ENCODE data around the gene MYO16.

MYO16 gene

DNA sequence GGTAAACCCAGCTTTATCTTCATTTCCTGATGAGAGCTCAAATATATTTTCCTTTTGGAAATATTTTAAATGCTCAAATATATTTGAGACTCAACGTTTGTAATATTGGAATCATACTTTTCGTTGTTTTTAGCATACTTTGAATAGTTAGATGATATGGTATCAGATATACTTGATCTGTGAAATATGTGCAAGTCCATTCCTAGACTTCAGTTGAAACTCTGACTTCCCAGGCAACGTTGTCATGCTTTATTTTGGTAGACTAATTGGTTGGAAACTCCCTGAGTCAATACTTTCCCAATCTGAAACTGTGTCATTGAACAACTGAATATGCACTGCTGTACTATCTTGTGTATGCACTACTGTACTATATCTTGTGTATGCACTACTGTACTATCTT lies 378.5 kb downstream of the MYO16 start:
- peak; percentile 40 for DNase-seq (ENCODE audit: low read depth)
- TF ChIP-seq, protein P1, sequence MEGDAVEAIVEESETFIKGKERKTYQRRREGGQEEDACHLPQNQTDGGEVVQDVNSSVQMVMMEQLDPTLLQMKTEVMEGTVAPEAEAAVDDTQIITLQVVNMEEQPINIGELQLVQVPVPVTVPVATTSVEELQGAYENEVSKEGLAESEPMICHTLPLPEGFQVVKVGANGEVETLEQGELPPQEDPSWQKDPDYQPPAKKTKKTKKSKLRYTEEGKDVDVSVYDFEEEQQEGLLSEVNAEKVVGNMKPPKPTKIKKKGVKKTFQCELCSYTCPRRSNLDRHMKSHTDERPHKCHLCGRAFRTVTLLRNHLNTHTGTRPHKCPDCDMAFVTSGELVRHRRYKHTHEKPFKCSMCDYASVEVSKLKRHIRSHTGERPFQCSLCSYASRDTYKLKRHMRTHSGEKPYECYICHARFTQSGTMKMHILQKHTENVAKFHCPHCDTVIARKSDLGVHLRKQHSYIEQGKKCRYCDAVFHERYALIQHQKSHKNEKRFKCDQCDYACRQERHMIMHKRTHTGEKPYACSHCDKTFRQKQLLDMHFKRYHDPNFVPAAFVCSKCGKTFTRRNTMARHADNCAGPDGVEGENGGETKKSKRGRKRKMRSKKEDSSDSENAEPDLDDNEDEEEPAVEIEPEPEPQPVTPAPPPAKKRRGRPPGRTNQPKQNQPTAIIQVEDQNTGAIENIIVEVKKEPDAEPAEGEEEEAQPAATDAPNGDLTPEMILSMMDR (conservative IDR thresholded peaks at IDR 0.05; ENCODE audit: low read depth, low read length): no peak
- H3K4me3 ChIP-seq (ENCODE audit: low read depth, low read length): no peak overlapping the region

DNA sequence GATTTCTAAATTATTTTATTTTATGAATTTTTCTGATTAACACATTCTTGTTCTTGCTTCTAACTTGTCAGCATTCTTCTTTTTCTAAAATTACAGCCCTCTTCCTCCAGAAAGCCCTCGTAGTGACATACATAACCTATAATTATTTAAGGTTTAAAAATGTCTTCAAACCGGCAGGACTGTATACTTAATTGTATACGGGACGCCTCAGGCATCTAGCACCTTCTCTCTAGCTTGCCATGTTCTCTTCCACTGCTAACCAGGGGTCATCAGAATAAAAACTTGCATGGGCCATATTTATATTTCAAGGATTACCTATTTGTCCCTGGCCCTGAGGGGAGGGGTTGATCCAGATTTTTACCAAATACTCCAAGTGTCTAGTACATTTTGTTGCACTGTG lies 380.3 kb downstream of the MYO16 start:
- DNase-seq (ENCODE audit: low read depth): no peak
- TF ChIP-seq, protein P1 (conservative IDR thresholded peaks at IDR 0.05; ENCODE audit: low read depth, low read length): no peak
- H3K4me3 ChIP-seq (ENCODE audit: low read depth, low read length): no peak overlapping the region

DNA sequence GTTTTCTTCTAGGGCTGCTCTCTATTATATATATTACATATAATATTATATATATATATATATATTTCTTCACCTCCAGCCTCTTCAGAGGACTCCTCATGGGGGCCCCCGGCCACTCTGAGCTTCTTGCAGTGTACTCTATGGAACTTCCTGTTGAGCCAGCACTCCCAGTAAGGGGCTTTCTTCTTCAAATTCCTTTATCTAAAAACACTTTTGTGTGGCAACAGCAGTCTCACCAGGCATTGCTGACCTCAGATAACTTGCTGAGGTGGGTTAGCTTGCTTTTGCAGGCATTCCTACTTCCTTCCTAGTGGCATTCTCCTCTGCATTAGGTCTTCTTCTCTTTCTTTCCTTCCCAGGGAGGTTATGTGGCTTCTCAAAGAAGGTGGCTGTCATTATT lies 381.5 kb downstream of the MYO16 start:
- peak; percentile 58 for DNase-seq (ENCODE audit: low read depth)
- TF ChIP-seq, protein P1 (conservative IDR thresholded peaks at IDR 0.05; ENCODE audit: low read depth, low read length): no peak
- H3K4me3 ChIP-seq (ENCODE audit: low read depth, low read length): no peak overlapping the region

DNA sequence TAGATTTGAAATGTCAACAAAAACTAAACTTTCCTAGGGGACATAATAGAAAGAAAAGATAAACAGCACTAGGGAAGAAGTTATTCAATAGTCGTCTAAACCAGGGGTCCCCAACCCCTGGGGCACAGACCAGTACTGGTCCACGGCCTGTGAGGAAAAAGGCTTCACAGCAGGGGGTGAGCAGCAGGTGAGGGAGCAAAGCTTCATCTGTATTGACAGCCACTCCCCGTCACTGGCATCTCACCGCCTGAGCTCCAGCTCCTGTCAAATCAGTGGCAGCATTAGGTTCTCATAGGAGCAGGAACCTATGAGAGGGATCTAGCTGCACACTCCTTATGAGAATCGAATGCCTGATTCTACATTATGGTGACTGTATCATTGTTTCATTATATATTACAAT lies 382.7 kb downstream of the MYO16 start:
- TF ChIP-seq, protein P1 (conservative IDR thresholded peaks at IDR 0.05; ENCODE audit: low read depth, low read length): no peak
- DNase-seq (ENCODE audit: low read depth): no peak
- no peak overlapping the region for H3K4me3 ChIP-seq (ENCODE audit: low read depth, low read length)

DNA sequence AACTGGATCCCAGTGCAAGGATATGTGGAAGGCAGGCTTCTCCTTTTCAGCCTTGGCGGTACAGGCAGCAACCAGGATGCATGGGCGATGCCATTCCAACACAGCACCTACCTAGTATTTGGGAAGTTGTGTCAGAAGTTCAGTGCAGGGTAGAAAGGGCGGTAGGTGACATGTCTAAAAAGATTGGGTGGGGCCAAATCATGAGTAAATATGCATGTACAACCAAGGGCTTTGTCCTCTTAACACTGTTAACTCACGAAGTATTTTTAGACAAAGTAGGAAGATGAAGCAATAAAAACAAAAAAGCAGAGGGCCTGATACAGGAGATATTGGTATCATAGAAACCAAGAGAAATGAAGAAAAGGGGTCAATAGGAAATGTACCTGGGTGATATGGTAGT lies 392.1 kb downstream of the MYO16 start:
- TF ChIP-seq, protein P1 (conservative IDR thresholded peaks at IDR 0.05; ENCODE audit: low read depth, low read length): no peak
- no peak overlapping the region for H3K4me3 ChIP-seq (ENCODE audit: low read depth, low read length)
- no peak for DNase-seq (ENCODE audit: low read depth)

DNA sequence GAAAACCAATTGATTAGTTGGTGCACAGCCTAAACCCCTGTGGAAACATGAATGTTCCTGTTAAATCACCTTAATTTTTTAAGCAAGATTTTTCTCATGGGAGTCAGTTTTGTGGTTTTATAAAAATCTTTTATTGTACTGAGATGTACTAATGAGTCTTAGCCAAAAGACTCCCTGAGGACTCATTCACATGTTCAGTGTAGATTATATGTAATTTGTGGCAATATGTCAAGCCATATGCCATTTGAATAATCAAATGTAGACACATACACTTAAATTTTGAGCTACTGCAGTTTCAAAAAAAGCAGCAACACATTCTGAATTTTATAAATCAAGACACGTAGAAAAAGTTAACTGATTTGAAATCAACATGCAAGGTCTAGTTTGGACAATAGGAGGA lies 395.2 kb downstream of the MYO16 start:
- no peak for DNase-seq (ENCODE audit: low read depth)
- no peak overlapping the region for H3K4me3 ChIP-seq (ENCODE audit: low read depth, low read length)
- TF ChIP-seq, protein P1 (conservative IDR thresholded peaks at IDR 0.05; ENCODE audit: low read depth, low read length): no peak

DNA sequence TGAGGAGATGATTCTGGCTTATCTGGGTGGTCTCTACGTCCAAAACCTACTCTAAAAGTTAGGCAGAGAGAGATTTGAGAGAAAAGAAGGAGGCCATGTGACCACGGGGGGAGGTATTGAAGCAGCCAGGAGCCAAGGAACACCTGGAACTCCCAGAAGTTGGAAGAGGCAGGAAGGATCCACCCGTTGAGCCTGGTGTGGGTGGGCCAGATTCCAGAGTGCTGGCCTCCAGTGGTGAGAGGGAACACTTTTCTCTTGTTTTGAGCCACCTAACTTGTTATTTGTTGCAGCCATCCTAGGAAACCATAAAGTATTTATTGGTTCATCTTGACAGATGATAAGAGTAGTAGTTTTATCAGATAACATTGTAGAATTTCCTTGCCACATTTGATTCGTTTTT lies 396.9 kb downstream of the MYO16 start:
- DNase-seq (ENCODE audit: low read depth): no peak
- TF ChIP-seq, protein P1 (conservative IDR thresholded peaks at IDR 0.05; ENCODE audit: low read depth, low read length): peak; percentile 2
- H3K4me3 ChIP-seq (ENCODE audit: low read depth, low read length): no peak overlapping the region
